Skeletal muscle tissue (tissue), 4 donors: ENCODE data around the gene LCORL. TPM values are rescaled to one million over a fixed set of nuclear protein-coding genes. Genes with fewer than 3 reads are reported as not detected.

Source experiments
- H3K27ac ChIP-seq: one replicate; pipeline ENCODE4 v1.7.0; 2013; ENCODE audit warnings: mild to moderate bottlenecking, low read depth, low read length, inconsistent platforms
- H3K27me3 ChIP-seq, 3 donors: one replicate each; pipeline ENCODE4 v1.7.0; 2013; ENCODE audit warnings: low read length in 3 of 3; ENCODE audit not compliant: control insufficient read depth in 3 of 3, insufficient read depth in 3 of 3
- H3K36me3 ChIP-seq, 3 donors: one replicate each; pipeline ENCODE4 v1.7.0; 2013; ENCODE audit warnings: low read length in 3 of 3; ENCODE audit not compliant: control insufficient read depth in 3 of 3, insufficient read depth in 3 of 3
- H3K4me1 ChIP-seq, 3 donors: one replicate each; pipeline ENCODE4 v1.7.0; 2013; ENCODE audit warnings: low read length in 3 of 3, mild to moderate bottlenecking in 3 of 3; ENCODE audit not compliant: control insufficient read depth in 3 of 3, insufficient read depth in 3 of 3
- H3K4me3 ChIP-seq, 3 donors: one replicate each; pipeline ENCODE4 v1.7.0; 2013; ENCODE audit warnings: low read length in 3 of 3
- H3K9ac ChIP-seq, 3 donors: one replicate each; pipeline ENCODE4 v1.7.0; 2013; ENCODE audit warnings: low read length in 3 of 3, mild to moderate bottlenecking in 3 of 3, moderate library complexity in 2 of 3, low read depth in 1 of 3
- H3K9me3 ChIP-seq, 3 donors: one replicate each; pipeline ENCODE4 v1.7.0; 2013; ENCODE audit warnings: low read length in 3 of 3; ENCODE audit not compliant: control insufficient read depth in 3 of 3
- total RNA-seq: library from RNA; depleted of rRNA; stranded (reverse); fragments of >200 nt; gene quantifications from one replicate; pipeline ENCODE4 v1.2.3, GENCODE V29; 2014
- donor health status: Osteomylitis.

Gene LCORL
- total RNA-seq, 1 donor from 2014 or later, result 12.5 TPM

GRCh38 chr4:17823871-17824669 is 197.5 kb downstream of the LCORL start:
- Histone ChIP-seq H3K4me1 (no peaks in the 10 kb centered on the region), H3K36me3 (no peaks in the 10 kb centered on the region), H3K9me3 (no peaks in the 10 kb centered on the region), H3K9ac (no peak overlapping the region), H3K27ac (no peak overlapping the region), H3K4me3 (no peak overlapping the region), H3K27me3 (no peaks in the 10 kb centered on the region)

GRCh38 chr4:17817027-17817426 is 204.5 kb downstream of the LCORL start:
- no peak overlapping the region for H3K4me3 ChIP-seq
- no peaks in the 10 kb centered on the region for H3K4me1 ChIP-seq

GRCh38 chr4:17816142-17816541 is 205.4 kb downstream of the LCORL start:
- H3K9me3 ChIP-seq, result no peaks in the 10 kb centered on the region

More at GRCh38 chr4:17817027-17817426, 204.5 kb downstream of the LCORL start:
- H3K27ac ChIP-seq, result no peak overlapping the region
- H3K27me3 ChIP-seq, result no peaks in the 10 kb centered on the region
- no peak overlapping the region for H3K9ac ChIP-seq
- no peaks in the 10 kb centered on the region for H3K9me3 ChIP-seq
- H3K36me3 ChIP-seq, result no peaks in the 10 kb centered on the region

GRCh38 chr4:17814140-17814539 is 207.4 kb downstream of the LCORL start:
- Histone ChIP-seq H3K9me3 (no peaks in the 10 kb centered on the region), H3K27ac (no peak overlapping the region), H3K4me3 (no peak overlapping the region), H3K27me3 (no peaks in the 10 kb centered on the region), H3K9ac (no peak overlapping the region), H3K4me1 (peaks cover 10 to 12% (median 12%) of the 10 kb centered on the region in 3 donors), H3K36me3 (no peaks in the 10 kb centered on the region)

More at GRCh38 chr4:17816142-17816541, 205.4 kb downstream of the LCORL start:
- Histone ChIP-seq H3K27ac (no peak overlapping the region), H3K4me3 (no peak overlapping the region), H3K27me3 (no peaks in the 10 kb centered on the region), H3K4me1 (peaks cover 3 to 5% (median 3%) of the 10 kb centered on the region in 3 donors), H3K36me3 (no peaks in the 10 kb centered on the region), H3K9ac (no peak overlapping the region)

GRCh38 chr4:17812801-17813200 is 208.8 kb downstream of the LCORL start:
- Histone ChIP-seq H3K9ac (no peak overlapping the region), H3K4me3 (no peak overlapping the region), H3K9me3 (no peaks in the 10 kb centered on the region), H3K36me3 (no peaks in the 10 kb centered on the region), H3K4me1 (peaks cover 15 to 23% (median 19%) of the 10 kb centered on the region in 3 donors), H3K27me3 (no peaks in the 10 kb centered on the region), H3K27ac (no peak overlapping the region)

- Histone ChIP-seq H3K9me3 (no peaks in the 10 kb centered on the region), H3K4me3 (no peak overlapping the region), H3K36me3 (no peaks in the 10 kb centered on the region), H3K9ac (no peak overlapping the region), H3K27me3 (no peaks in the 10 kb centered on the region), H3K4me1 (peaks cover 20 to 29% (median 26%) of the 10 kb centered on the region in 3 donors), H3K27ac (no peak overlapping the region)
Measured at GRCh38 chr4:17812125-17812524, 209.4 kb downstream of the LCORL start.

- no peaks in the 10 kb centered on the region for H3K27me3 ChIP-seq
- H3K9ac ChIP-seq, result peak overlapping the region; percentile 65 to 99 (median 72)
- peaks cover 20 to 35% (median 26%) of the 10 kb centered on the region in 3 donors for H3K4me1 ChIP-seq
- peak overlapping the region; percentile 80 to 99 (median 98) for H3K4me3 ChIP-seq
- H3K36me3 ChIP-seq, result no peaks in the 10 kb centered on the region
- H3K9me3 ChIP-seq, result no peaks in the 10 kb centered on the region
- no peak overlapping the region for H3K27ac ChIP-seq
Measured at GRCh38 chr4:17811078-17811603, 210.4 kb downstream of the LCORL start.

- Histone ChIP-seq H3K4me1 (peaks cover 20 to 35% (median 26%) of the 10 kb centered on the region in 3 donors), H3K27me3 (no peaks in the 10 kb centered on the region), H3K36me3 (no peaks in the 10 kb centered on the region), H3K27ac (peak within 1 kb of the TSS; percentile 97), H3K4me3 (peak within 1 kb of the TSS; percentile 84 to 99 (median 98)), H3K9ac (peak within 1 kb of the TSS; percentile 94 to 99 (median 99)), H3K9me3 (no peaks in the 10 kb centered on the region)
Measured at GRCh38 chr4:17810260-17811077, 211.1 kb downstream of the LCORL start, which contains the start of the genes DCAF16 and NCAPG. Gene DCAF16, minus strand, starts transcription at chr4:17810757. Its CDS starts 6,616 bp downstream, at chr4:17804141. Gene NCAPG, plus strand, starts transcription at chr4:17810979. Its CDS starts 99 bp downstream, at chr4:17811078.

GRCh38 chr4:17809667-17810066 is 211.9 kb downstream of the LCORL start:
- Histone ChIP-seq H3K9me3 (no peaks in the 10 kb centered on the region), H3K4me3 (peak overlapping the region; percentile 84 to 99 (median 98)), H3K27ac (peak overlapping the region; percentile 97), H3K4me1 (peaks cover 20 to 35% (median 26%) of the 10 kb centered on the region in 3 donors), H3K9ac (peak overlapping the region; percentile 94 to 99 (median 99)), H3K27me3 (no peaks in the 10 kb centered on the region), H3K36me3 (peaks cover 0 to under 1% (median under 1%) of the 10 kb centered on the region in 3 donors)
